IMR-90 (cell line): ENCODE measurements around the gene ATG2A. TPM values are rescaled to one million over a fixed set of nuclear protein-coding genes. Genes with fewer than 3 reads are reported as not detected.
A peak's percentile ranks its signal among the peaks of the same experiment; 100 is the strongest.

Experiments
- ATAC-seq: fragments of 200-7000 bp; cut with Tn5 transposase; 2 replicates; pipeline ENCODE4 v1.9.1; 2020; ENCODE audit warnings: low read depth, mild to moderate bottlenecking, moderate library complexity
- BruUV-seq: library from RNA; stranded (reverse); fragments of 400-500 nt; replicated peaks from 2 replicates; lab custom pipeline; 2021; lab: Mats Ljungman, UMichigan
- CTCF ChIA-PET: fragments of 300-600 bp; formaldehyde crosslinking; extraction: SDS; loops from one replicate; lab custom pipeline; 2021; ENCODE audit warnings: antibody characterized with exemption; lab: Yijun Ruan, JAX
- POLR2A ChIA-PET: fragments of 300-600 bp; sonication (Branson Sonifier 250); formaldehyde crosslinking; loops from one replicate; lab custom pipeline; 2022; ENCODE audit warnings: antibody characterized with exemption; ENCODE audit not compliant: unreplicated experiment; lab: Charles Lee
- DNase-seq: peaks from one replicate; pipeline ENCODE4 v3.0.0; 2013
- H2AFZ ChIP-seq: replicated peaks from 2 replicates; pipeline ENCODE3; 2013; ENCODE audit warnings: low read length, mild to moderate bottlenecking; ENCODE audit not compliant: poor library complexity
- H2AK5ac ChIP-seq: 2 replicates; pipeline ENCODE4 v1.6.1; 2013; ENCODE audit warnings: low read depth, low read length, inconsistent platforms
- H2AK9ac ChIP-seq: replicated peaks from 2 replicates; pipeline ENCODE3; 2013; ENCODE audit warnings: mild to moderate bottlenecking, low read depth, low read length, moderate library complexity; ENCODE audit not compliant: poor library complexity
- H2BK120ac ChIP-seq: 2 replicates; pipeline ENCODE4 v1.6.1; 2013; ENCODE audit warnings: low read depth, low read length, inconsistent platforms
- H2BK15ac ChIP-seq: 3 replicates; pipeline ENCODE4 v1.6.1; 2013; ENCODE audit warnings: low read depth, low read length, inconsistent platforms
- H2BK20ac ChIP-seq: 2 replicates; pipeline ENCODE4 v1.6.1; 2013; ENCODE audit warnings: low read depth, mild to moderate bottlenecking, inconsistent platforms, low read length, moderate library complexity
- H2BK5ac ChIP-seq: 2 replicates; pipeline ENCODE4 v1.6.1; 2013; ENCODE audit warnings: mild to moderate bottlenecking, low read depth, low read length, inconsistent platforms; ENCODE audit not compliant: poor library complexity, severe bottlenecking
- H3K14ac ChIP-seq: replicated peaks from 2 replicates; pipeline ENCODE4 v1.6.1; 2013; ENCODE audit warnings: low read depth, low read length, inconsistent platforms
- H3K18ac ChIP-seq: 2 replicates; pipeline ENCODE4 v1.6.1; 2013; ENCODE audit warnings: low read depth, low read length, control low read depth
- H3K23ac ChIP-seq: 2 replicates; pipeline ENCODE4 v1.6.1; 2013; ENCODE audit warnings: low read depth, low read length, inconsistent platforms
- H3K27ac ChIP-seq: 2 replicates; pipeline ENCODE4 v1.5.1; 2013; ENCODE audit warnings: mild to moderate bottlenecking, control low read depth, low read length; ENCODE audit not compliant: insufficient read depth
- H3K27me3 ChIP-seq: 2 replicates; pipeline ENCODE4 v1.6.1; 2013; ENCODE audit warnings: low read length; ENCODE audit not compliant: control insufficient read depth, insufficient read depth
- H3K36me3 ChIP-seq: 2 replicates; pipeline ENCODE4 v1.6.1; 2013; ENCODE audit warnings: low read length, mixed read lengths; ENCODE audit not compliant: control insufficient read depth, insufficient read depth
- H3K4ac ChIP-seq: 2 replicates; pipeline ENCODE4 v1.6.1; 2013; ENCODE audit warnings: low read depth, low read length, inconsistent platforms
- H3K4me1 ChIP-seq: 2 replicates; pipeline ENCODE4 v1.6.1; 2013; ENCODE audit warnings: low read length, mixed read lengths; ENCODE audit not compliant: control insufficient read depth, insufficient read depth
- H3K4me2 ChIP-seq: 2 replicates; pipeline ENCODE4 v1.6.1; 2013; ENCODE audit warnings: low read depth, mild to moderate bottlenecking, control low read depth, low read length, moderate library complexity
- H3K4me3 ChIP-seq: 2 replicates; pipeline ENCODE4 v1.5.1; 2013; ENCODE audit warnings: low read depth, mild to moderate bottlenecking, control low read depth, low read length, moderate library complexity; ENCODE audit not compliant: insufficient read depth
- H3K56ac ChIP-seq: 2 replicates; pipeline ENCODE4 v1.6.1; 2013; ENCODE audit warnings: low read length, inconsistent platforms; ENCODE audit not compliant: insufficient read depth; ENCODE audit errors: extremely low read depth
- H3K79me1 ChIP-seq, 2 experiments: 2 replicates each; pipeline ENCODE4 v1.6.1; 2013; ENCODE audit warnings: low read length in 2 of 2, inconsistent platforms in 1 of 2, low read depth in 1 of 2
- H3K9ac ChIP-seq: 2 replicates; pipeline ENCODE4 v1.6.1; 2013; ENCODE audit warnings: low read depth, low read length, control low read depth
- H3K9me1 ChIP-seq: 2 replicates; pipeline ENCODE4 v1.6.1; 2013; ENCODE audit warnings: low read length, inconsistent platforms; ENCODE audit not compliant: insufficient read depth
- H3K9me3 ChIP-seq: 2 replicates; pipeline ENCODE4 v1.6.1; 2013; ENCODE audit warnings: low read length; ENCODE audit not compliant: control insufficient read depth, insufficient read depth
- H4K20me1 ChIP-seq: 2 replicates; pipeline ENCODE4 v1.6.1; 2013; ENCODE audit warnings: low read length, inconsistent platforms; ENCODE audit not compliant: insufficient read depth
- H4K5ac ChIP-seq: 2 replicates; pipeline ENCODE4 v1.6.1; 2013; ENCODE audit warnings: mild to moderate bottlenecking, low read depth, low read length, control low read depth
- H4K8ac ChIP-seq, 2 experiments: 2 replicates each; pipeline ENCODE4 v1.6.1; 2013; ENCODE audit warnings: low read depth in 2 of 2, low read length in 2 of 2, control low read depth in 1 of 2, inconsistent platforms in 1 of 2
- H4K91ac ChIP-seq: 2 replicates; pipeline ENCODE4 v1.6.1; 2013; ENCODE audit warnings: low read depth, low read length, inconsistent platforms; ENCODE audit not compliant: insufficient read depth
- BHLHE40 ChIP-seq: fragments of 150-350 bp; IDR thresholded peaks from 2 replicates; pipeline ENCODE4 v1.6.1; 2016; ENCODE audit warnings: mild to moderate bottlenecking, low read depth, low read length
- CEBPB ChIP-seq: IDR thresholded peaks from 2 replicates; pipeline ENCODE4 v1.6.1; 2012; ENCODE audit warnings: low read depth, low read length, improper control_type of control experiment
- CHD1 ChIP-seq: IDR thresholded peaks from 2 replicates; pipeline ENCODE4 v1.6.1; 2012; ENCODE audit warnings: low read depth, low read length, improper control_type of control experiment
- ELK1 ChIP-seq: fragments of 150-350 bp; IDR thresholded peaks from 2 replicates; pipeline ENCODE4 v1.6.1; 2016; ENCODE audit warnings: low read depth, mild to moderate bottlenecking, low read length, moderate library complexity, borderline replicate concordance
- FOS ChIP-seq: fragments of 150-350 bp; IDR thresholded peaks from 2 replicates; pipeline ENCODE4 v1.6.1; 2016; ENCODE audit warnings: low read depth, low read length
- MAFK ChIP-seq: IDR thresholded peaks from 2 replicates; pipeline ENCODE4 v1.6.1; 2012; ENCODE audit warnings: low read depth, low read length, improper control_type of control experiment
- MAZ ChIP-seq: IDR thresholded peaks from 2 replicates; pipeline ENCODE4 v1.6.1; 2012; ENCODE audit warnings: low read depth, mild to moderate bottlenecking, low read length, improper control_type of control experiment, moderate library complexity, borderline replicate concordance
- MXI1 ChIP-seq: IDR thresholded peaks from 2 replicates; pipeline ENCODE4 v1.6.1; 2012; ENCODE audit warnings: low read depth, mild to moderate bottlenecking, low read length, moderate library complexity, borderline replicate concordance
- NFE2L2 ChIP-seq: fragments of 150-350 bp; IDR thresholded peaks from 2 replicates; pipeline ENCODE4 v1.6.1; 2016; ENCODE audit warnings: low read depth, mild to moderate bottlenecking, low read length
- POLR2A ChIP-seq: IDR thresholded peaks from 2 replicates; pipeline ENCODE4 v1.6.1; 2012; ENCODE audit warnings: mild to moderate bottlenecking, low read depth, low read length
- RAD21 ChIP-seq: IDR thresholded peaks from 2 replicates; pipeline ENCODE4 v1.6.1; 2012; ENCODE audit warnings: low read length, improper control_type of control experiment
- RCOR1 ChIP-seq: IDR thresholded peaks from 2 replicates; pipeline ENCODE4 v1.6.1; 2012; ENCODE audit warnings: mild to moderate bottlenecking, low read length, improper control_type of control experiment; ENCODE audit not compliant: insufficient replicate concordance
- RFX5 ChIP-seq: IDR thresholded peaks from 2 replicates; pipeline ENCODE4 v1.8.0; 2012; ENCODE audit warnings: low read depth, mild to moderate bottlenecking, low read length, moderate library complexity
- SMC3 ChIP-seq: fragments of 150-350 bp; IDR thresholded peaks from 2 replicates; pipeline ENCODE4 v1.6.1; 2016; ENCODE audit warnings: low read depth, mild to moderate bottlenecking, antibody characterized with exemption, low read length, moderate library complexity
- USF2 ChIP-seq: fragments of 150-350 bp; IDR thresholded peaks from 2 replicates; pipeline ENCODE4 v1.6.1; 2017; ENCODE audit warnings: mild to moderate bottlenecking, antibody characterized with exemption, low read length, low read depth
- WGBS, 2 experiments: methylation state at CpG; one replicate each; pipeline versions ENCODE4 v1.1.5 to v1.1.7; 2013; ENCODE audit warnings: missing lambda C conversion rate in 2 of 2; ENCODE audit not compliant: insufficient read length in 1 of 2; ENCODE audit errors: extremely low coverage in 2 of 2; 5-methylcytosine and 5-hydroxymethylcytosine counted together
- dilution Hi-C: fragments of 300-500 bp; cut with HindIII; formaldehyde crosslinking; loops from one replicate; pipeline ENCODE4 v1.14.3; 2018; ENCODE audit warnings: low sequenced_read_pairs; ENCODE audit not compliant: unreplicated experiment
- in situ Hi-C: fragments of 300-500 bp; cut with MboI; formaldehyde crosslinking; loops from 3 replicates; pipeline ENCODE4 v1.14.3; 2019; ENCODE audit warnings: low sequenced_read_pairs, inconsistent platforms, mixed read lengths
- intact Hi-C: fragments of 100-400 bp; cut with micrococcal nuclease; formaldehyde crosslinking; loops from 2 replicates; pipeline ENCODE4 v1.10.0; 2022
- polyA plus RNA-seq, 3 experiments: library from polyadenylated mRNA; depleted of rRNA; stranded (reverse); fragments of >200 nt; gene quantifications; 2 replicates each; pipeline ENCODE4 v1.2.3, GENCODE V29; 2012; ENCODE audit warnings: low replicate concordance in 1 of 3
- total RNA-seq: library from RNA; depleted of rRNA; stranded (reverse); fragments of >200 nt; gene quantifications from 2 replicates; pipeline ENCODE4 v1.2.3, GENCODE V29; 2012

The ATG2A gene
- total and polyA plus RNA-seq, 2 of the 4 experiments (the other 2 are of a cell fraction): 3.2 to 10.5 TPM

- TF ChIP-seq RCOR1 (no peak), NFE2L2 (no peak)
These were observed 44.1 kb downstream of the ATG2A start (continued) for GRCh38 chr11:64872790-64873488.

- peaks cover 85% of the 10 kb centered on the region for H4K20me1 ChIP-seq
- ChIA-PET CTCF (no interaction called here), POLR2A (no interaction called here)
- H3K56ac ChIP-seq: no peak overlapping the region
- peak overlapping the region; percentile 30 for H2BK5ac ChIP-seq
- peaks cover 14 to 73% of the 10 kb centered on the region in 2 experiments; a peak in 3 of 4 replicates for H3K79me1 ChIP-seq
- peak overlapping the region in 1 of 2 experiments; percentile 17; a peak in 1 of 4 replicates for H4K8ac ChIP-seq
- intact Hi-C loops (no loop called here), in situ Hi-C loops (no loop called here), dilution Hi-C loops (no loop called here)
- H3K23ac ChIP-seq: peak overlapping the region; percentile 58; the same call in 1 of the 2 replicates
- H2BK15ac ChIP-seq: no peak overlapping the region; the same call in 2 of the 3 replicates
- no peak overlapping the region for H2AK9ac ChIP-seq
- no peak overlapping the region for H2AFZ ChIP-seq
- H3K9me3 ChIP-seq: no peaks in the 10 kb centered on the region
- H3K4me1 ChIP-seq: peaks cover 52% of the 10 kb centered on the region
- H3K14ac ChIP-seq: 0 out of 2 replicates have a peak overlapping the region, but pooled peaks have one; percentile 39
- H3K27me3 ChIP-seq: no peaks in the 10 kb centered on the region
- H3K9me1 ChIP-seq: peaks cover 49% of the 10 kb centered on the region
- no CpG with 5 or more reads among the region's 3 CpGs for whole genome bisulfite sequencing, 2 experiments
- no peak overlapping the region for H4K5ac ChIP-seq
- H2AK5ac ChIP-seq: peak overlapping the region; percentile 94
- peaks cover 43% of the 10 kb centered on the region for H3K36me3 ChIP-seq
- H3K9ac ChIP-seq: no peak overlapping the region
- DNase-seq (no peak), ATAC-seq (no peak)
- H2BK20ac ChIP-seq: no peak overlapping the region
- no peak overlapping the region for H3K4me3 ChIP-seq
- peak overlapping the region; percentile 91 for H3K4ac ChIP-seq
- no peak overlapping the region for H2BK120ac ChIP-seq
- H3K27ac ChIP-seq: 0 out of 2 replicates have a peak overlapping the region, but pooled peaks have one; percentile 1
- no peak overlapping the region for H3K4me2 ChIP-seq
- no peak overlapping the region; the same call in 1 of the 2 replicates for H4K91ac ChIP-seq
- no TSS peak for BruUV-seq
- no peak overlapping the region for H3K18ac ChIP-seq
- TF ChIP-seq RAD21 (no peak), MAFK (no peak), USF2 (no peak), SMC3 (no peak), CHD1 (no peak), FOS (no peak), ELK1 (no peak), RCOR1 (no peak), NFE2L2 (no peak), MXI1 (no peak), POLR2A (no peak), RFX5 (no peak), BHLHE40 (no peak), CEBPB (no peak), MAZ (no peak)
These were observed 45.5 kb downstream of the ATG2A start for GRCh38 chr11:64871492-64871891.
